ENCODE data around the gene THAP4.

The THAP4 gene, protein sequence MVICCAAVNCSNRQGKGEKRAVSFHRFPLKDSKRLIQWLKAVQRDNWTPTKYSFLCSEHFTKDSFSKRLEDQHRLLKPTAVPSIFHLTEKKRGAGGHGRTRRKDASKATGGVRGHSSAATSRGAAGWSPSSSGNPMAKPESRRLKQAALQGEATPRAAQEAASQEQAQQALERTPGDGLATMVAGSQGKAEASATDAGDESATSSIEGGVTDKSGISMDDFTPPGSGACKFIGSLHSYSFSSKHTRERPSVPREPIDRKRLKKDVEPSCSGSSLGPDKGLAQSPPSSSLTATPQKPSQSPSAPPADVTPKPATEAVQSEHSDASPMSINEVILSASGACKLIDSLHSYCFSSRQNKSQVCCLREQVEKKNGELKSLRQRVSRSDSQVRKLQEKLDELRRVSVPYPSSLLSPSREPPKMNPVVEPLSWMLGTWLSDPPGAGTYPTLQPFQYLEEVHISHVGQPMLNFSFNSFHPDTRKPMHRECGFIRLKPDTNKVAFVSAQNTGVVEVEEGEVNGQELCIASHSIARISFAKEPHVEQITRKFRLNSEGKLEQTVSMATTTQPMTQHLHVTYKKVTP

DNA sequence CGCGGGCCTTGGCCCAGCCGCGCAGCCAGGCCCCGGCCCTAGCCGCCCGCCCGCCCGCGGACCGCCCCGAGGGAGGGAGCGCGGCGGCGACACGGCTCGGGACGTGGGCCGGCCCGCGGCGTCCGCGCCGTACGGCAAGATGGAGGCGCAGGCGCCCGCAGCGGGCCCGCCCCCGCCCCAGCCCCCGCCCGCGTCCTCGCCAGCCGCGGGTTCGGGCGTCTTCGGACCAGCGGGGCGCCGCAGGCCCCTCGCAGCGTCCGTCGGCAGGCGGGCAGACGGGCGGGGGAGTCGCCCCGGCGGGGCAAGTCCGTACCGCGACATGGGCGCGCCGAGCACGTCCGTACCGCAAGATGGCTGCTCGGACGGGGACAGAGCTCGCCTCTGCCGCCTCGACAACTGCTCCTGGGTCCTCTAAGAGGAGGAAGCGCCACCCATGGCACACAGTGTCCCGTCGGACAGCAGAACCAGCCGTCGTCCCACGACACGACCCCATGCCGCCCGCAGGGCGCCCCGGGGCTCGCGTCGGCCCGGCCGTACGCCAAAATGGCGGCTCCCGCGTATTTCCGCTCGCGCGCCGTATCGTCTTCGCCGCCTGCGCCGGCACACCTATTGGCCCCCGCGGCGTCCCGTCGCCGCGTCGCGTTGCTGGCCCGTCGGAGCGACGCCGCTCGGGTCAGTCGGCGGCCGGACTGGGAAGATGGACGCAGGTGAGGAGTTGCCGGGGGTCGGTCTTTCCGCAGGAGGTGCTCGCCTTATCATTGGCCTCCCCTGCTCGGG lies at the start of gene THAP4, which contains the start of gene ATG4B:
Gene THAP4 (minus strand): TSS at position 141 of the 777 bp plus-strand sequence. CDS start 141 bp downstream, outside the sequence.
Gene ATG4B (plus strand): TSS at position 676 of the 777 bp plus-strand sequence. CDS start 22 bp downstream, at position 698.
- peak; percentile 45 for DNase-seq (ENCODE audit: low read depth)

DNA sequence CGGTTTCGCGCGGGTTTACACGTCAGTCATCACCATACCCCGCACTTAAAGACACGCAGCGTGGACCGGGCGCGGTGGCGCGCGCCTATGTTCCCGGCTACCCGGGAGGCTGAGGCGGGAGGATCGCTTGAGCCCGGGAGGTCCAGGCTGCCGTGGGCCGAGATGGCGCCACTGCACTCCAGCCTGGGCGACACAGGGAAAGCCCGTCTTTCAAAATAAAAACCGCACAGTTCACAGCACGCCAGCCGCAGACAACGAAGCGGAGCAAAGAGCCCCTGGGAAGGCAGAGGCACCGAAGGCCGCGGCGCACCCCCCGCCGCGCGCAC lies 49.3 kb upstream of the THAP4 start:
- no peak for DNase-seq (ENCODE audit: low read depth)

DNA sequence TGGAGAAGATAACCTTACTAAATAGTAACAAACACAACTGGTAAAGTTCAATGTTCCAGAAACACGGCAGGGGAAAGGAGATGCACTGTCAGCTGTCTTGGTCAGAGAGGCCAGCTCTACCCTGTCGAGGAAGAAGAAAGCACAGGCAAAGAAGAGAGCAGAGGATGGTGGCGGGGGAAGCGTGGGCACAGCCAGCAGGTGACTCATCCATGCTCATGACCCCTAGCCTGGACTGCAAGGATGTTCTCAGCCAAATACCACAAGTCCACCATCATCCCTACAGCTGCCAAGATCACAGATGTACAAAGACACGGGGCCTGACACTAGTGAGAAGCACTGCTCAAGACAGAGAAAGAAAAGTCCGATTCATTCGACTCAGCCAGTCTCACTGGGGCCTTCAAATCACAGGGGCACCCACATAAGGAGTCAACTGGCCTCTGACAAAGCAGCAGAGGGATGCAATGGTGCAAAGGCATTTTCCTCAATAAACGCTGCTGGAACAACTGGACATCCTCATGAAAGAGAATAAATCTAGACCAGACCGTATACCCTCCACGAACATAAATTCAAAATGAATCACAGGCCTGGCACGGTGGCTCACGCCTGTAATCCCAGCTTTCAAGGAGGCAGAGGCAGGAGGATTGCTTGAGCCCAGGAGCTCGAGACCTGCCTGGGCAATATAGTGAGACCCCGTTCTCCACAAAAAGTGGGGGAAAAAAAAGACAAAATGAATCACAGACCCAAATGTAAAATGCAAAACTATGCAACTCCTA lies 44.1 kb upstream of the THAP4 start:
- peak; percentile 94 for DNase-seq (ENCODE audit: low read depth)

DNA sequence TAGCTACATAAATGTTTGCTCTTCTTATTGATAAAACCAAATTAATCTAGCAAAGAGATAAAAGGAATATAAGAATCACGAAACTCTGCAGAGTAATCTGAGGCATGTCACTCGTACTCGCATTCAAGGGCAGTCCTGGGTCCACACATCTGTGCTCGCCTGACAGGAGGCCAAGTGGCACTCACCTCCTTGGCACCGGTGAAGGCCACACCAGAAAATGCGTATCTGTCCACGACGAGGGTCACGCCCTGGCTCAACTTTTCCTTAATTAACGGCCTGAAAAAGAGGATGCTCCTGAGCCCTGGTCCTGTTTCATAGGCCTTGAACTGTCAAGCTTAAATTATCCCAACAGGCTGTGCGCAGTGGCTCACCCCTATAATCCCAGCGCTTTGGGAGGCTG lies 43.1 kb upstream of the THAP4 start:
- DNase-seq (ENCODE audit: low read depth), result no peak

DNA sequence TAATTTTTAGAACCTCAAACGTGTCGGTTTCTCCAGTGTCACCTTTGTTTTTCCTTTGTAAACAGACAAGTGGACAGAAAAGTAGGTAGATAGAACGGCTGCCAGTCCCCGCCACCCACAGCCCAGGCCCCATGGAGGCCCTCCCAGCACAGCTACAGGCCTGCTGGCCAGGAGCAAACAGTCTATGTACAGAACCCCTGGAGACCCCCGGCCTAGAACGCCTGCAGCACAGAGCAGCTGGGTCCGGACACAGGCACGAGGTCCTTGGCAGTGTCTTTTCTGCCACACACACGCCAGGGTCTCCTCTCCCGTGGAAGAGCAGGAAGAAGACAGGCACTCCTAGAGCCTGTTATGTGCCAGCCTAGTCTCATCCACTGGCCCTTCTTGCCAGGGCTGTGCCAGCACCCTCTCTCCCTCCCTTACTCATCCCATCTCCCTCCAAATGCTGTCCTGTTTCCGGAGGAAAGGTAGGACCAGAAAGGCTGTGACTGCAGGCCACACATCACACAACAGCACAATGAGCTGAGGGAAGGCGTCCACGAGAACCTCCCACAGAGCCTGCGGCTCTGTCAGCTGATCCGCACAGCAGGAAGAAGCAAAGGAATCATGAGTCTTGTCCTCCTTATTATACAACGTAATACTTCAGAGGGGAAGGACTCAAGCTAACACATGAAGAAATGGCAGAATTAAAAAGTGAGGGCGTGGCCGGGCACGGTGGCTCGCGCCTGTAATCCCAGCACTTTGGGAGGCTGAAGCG lies 42.0 kb upstream of the THAP4 start:
- DNase-seq (ENCODE audit: low read depth), result no peak

DNA sequence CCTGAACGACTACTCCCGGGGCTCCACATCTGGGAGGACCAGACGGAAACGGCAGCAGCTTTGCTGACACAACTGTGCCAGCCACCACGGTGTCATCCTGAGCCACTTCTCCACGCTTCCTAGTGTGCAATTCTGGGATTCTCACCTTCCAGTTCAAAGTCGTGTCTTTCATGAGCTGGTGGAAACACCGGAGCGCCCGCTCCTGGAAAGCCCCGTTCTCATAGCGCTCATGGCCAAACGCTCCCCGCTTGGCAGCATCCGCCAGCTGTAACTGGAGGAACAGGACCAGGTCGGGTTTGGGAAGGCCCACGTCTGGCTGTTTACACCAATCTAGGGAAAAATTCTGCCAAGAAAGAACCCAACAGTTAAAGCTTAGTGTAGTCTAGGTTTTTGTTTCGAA lies 41.3 kb upstream of the THAP4 start:
- DNase-seq (ENCODE audit: low read depth), result no peak

DNA sequence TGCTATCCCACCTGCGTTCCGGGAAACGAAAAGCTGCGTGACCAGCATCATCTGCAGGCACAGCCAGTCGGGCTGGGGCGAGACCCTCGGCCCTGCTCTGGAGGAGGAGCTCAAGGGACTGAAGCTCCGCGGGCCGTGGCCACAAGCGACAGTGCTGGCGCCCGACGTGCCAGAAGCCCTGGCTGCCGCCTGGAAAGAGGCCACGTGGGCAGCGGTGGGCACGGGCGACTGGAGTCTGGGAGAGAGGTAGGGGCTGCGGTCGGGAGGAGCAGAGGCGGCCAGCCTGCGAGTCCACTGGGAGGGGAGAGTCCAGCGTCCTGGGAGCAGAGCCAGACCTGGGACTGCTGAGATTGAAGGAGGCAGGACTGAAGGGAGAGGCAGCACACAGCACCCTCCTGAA lies 40.4 kb upstream of the THAP4 start:
- DNase-seq (ENCODE audit: low read depth), result no peak

DNA sequence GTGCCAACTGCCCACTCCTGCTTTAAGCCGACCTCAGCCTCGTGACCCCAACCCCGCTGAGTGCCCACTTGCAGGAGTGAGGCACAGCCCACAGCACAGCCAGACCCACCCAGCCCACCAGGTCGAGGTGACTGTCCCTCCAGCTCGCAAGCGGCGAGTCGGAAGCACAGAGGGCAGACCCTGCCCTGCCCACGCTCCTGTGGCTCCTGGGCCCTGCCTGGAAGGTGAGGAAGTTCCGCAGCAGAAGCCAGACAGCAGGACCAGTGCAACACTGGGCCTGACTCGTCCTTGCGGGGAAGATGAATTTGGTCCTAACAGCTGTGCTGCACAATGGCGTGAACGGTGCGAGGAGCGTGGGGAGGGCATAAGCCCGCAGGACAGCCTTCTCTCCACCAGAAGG lies 39.7 kb upstream of the THAP4 start:
- DNase-seq (ENCODE audit: low read depth), result no peak

DNA sequence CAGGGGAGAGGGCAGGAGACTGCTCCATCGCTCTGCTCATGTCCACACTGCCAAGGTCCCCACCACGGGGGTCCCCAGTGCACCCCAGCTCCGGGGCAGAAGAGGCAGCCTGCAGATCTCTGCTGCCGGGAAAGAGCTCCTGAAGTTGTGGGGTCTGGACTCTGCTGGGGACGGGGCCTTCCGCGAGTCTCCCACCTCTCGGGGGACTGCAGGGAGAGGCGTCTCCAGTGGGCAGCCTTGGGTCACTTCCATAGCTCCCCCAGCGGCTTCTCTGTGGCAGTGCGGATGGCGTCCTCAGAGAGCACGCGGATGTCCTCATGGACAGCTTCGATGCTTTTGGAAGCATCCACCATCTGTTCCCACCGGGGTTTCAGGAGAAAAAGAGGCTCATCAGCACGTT lies 38.9 kb upstream of the THAP4 start:
- DNase-seq (ENCODE audit: low read depth), result no peak

DNA sequence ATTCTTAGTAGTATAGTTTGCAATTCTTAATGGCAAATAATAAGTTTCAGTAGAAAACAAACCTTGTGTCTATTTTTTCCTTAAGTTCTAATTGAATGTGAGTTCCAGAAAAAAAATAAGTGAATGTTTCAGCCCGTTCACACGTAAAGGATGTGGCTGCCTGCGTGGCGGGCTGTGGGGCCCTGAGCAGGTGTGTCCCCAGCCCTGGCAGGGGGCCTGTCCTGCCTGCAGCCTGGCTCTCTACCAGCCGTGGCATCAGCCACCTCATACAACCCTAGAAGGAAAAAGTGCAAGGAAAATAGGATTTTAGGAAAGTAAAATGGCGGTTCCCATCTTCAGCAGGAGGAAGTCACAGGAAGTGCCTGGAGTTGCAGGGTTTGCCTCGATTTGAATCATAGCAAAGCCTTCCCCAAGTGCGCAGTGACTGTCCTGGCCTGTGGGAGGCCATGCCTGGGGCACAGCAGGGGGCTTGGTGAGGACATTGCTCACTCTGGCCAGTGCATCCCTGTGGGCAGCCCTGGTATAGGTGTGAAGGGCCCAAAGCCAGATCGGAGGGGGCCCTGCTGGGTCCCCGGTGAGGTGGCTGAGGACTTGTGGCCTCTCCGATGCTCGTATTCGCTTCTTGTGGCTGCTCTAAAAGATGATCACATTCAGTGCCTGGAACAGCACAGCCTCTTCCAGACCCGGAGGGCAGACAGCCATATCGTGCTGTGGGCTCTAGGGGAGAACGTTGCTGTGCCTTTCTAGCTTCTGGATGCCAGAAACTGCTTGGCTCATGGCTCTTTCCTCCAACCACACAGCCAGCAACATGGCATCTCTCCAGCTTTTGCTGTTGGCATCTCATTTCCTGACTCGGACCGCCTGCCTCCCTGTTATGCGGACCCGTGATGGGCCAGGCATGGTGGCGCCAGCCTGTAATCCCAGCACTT lies 37.1 kb upstream of the THAP4 start:
- no peak for DNase-seq (ENCODE audit: low read depth)

DNA sequence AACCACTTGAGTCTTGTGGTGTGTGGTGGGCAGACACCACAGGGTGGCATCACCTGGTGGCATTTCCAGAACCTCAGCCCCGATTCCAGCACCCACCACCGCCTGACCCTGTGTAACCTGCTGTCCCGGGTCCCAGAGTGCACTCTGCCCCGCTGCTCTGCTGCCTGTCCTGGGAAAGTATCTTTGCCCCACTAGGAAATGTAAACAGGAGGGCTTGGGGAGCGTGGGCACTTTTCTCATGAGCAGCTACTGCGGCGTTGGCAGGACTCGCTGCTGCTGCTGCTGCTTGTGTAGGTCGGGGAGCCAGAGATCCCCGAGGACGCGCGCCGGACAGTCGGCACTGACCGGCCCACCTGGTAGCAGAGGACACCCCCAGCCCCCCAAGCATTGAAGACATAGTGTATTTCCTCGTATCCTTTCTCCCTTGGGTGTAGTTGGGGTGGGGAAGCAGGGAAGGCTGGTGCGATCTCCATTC lies 36.3 kb upstream of the THAP4 start:
- no peak for DNase-seq (ENCODE audit: low read depth)

DNA sequence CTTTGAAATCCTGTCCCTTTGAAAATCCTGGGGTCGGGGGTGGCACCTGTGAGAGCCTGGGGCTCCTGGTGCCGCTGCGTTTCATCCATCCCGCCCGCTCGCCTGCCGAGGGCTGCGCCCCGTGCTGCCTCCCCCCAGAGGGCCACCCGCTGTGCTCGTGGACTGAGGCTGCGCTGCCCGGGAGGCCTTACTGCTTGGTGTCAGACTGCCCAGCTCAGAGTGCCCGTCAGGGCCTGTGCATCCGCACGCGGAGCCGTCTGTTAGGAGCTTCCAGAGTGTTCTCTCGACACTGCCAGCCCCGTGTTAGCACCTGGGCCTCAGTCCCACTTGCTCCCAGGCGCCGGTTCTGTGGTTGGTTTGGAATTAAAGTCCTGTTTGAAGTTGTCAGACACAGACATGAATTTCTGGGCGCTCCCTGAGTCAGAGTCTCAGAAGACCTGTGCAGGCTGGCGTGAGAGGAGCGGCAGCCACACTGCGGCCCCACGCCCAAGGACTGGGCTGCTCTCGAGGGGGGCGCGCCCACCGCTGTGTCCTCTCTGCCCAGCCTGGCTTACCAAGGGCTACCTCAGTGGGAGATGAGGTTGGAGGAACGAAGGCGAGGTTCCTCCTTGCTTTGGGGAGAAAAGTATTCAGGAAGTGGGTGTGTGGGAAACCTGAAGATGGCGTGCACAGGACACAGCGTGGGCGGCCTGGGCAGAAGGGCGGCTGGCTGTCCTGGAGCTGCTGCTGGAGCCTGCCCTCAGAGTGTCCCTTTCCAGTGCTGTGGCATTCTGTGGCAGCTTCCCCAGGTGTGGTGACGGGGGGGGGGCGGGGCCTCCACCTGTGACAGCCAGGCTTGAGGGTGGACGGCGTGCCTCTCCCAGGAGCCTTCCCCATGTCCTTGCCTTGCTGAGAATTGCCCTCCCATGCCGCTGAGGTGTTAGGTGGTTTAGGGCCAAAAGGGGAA lies 35.6 kb upstream of the THAP4 start:
- DNase-seq (ENCODE audit: low read depth), result no peak

DNA sequence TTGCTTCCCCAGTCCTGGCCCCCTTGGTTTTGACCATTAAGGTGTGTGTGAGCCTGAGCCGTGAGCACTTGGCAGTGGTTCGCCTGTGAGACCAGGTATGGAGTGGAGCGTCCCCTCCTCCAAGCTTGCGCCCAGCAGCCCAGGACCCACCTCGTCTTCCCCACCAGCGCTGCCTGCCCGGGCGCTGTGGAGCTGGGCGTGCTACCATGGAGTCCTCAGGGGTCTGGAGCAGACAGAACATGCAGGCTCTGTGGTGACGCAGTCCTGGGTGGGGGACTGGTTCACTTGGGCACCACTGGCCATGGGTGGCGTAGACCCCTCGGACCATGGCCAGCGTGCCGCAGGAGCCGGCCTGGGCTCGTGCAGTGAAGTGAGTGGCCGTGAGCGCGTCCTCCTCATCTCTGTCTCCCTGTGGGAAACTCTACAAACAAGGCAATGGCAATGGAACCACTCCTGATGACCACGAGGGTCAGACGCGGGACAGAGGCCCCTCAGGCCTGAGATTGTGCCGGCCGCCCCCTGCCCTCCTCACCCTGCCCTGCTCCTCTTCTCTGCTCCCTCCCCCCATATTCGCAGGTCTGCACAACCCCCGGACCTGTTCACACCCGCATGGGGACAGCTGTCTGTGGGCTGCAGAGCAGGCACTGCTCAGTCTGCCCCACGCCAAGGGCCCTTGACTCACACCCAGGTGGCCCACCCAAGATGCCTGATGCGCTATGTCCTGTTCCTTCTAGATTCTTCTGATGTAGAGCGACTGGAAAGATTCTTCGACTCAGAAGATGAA lies 34.7 kb upstream of the THAP4 start:
- DNase-seq (ENCODE audit: low read depth), result no peak

DNA sequence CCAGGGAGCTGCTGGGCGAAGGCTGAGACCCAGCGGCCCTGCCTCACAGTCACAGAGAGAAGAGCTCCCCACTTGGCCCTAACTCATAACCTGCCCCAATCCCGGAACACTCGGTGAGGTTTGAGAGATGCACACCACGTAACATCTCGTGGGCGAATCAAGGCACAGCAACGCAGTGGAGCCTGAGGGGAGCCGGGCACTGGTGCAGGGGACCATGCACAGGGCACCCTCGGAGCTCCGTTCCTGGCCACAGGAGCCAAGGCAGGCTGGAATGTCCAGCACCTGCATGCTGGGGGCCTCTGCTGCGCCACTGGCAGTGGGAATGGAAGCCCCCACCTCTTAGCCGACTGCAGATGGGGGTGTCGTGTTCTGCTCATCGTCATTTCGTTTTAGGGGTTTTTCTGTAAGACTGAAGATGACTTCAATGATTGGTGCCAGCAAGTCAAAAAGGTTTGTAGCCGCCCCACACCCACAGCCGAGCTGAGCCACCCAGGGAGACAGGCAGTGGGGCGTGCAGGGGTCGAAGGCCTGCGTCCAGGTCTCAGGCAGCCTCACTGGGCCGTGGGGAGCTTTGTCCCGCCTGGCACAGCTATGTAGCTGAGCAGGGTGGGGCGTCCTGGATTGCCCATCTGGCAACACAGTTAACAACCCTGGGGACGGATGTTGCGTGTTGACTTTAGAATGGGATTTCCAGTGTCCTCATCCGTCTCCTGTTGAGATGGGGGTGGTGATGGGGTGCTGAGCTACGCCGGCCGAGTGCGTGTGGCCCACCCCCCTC lies 33.6 kb upstream of the THAP4 start:
- no peak for DNase-seq (ENCODE audit: low read depth)

DNA sequence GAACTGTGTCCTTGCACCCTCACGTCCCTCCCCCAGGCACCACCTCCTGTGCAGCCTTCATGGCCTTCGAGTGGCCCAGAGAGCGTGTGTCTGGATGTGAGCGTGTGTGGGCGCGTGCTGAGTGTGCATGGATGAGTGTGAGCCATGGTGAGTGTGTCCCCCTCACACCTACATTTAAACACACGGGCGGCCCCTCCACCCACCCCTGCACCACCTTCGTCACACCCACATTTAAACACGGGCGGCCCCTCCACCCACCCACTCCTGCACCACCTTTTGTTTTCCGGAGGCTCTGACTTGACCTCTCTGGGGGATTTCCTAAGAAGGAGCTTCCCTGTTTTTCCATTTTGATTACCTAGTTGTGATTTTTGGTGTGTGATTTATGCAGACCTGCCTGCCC lies 31.9 kb upstream of the THAP4 start:
- DNase-seq (ENCODE audit: low read depth), result no peak

DNA sequence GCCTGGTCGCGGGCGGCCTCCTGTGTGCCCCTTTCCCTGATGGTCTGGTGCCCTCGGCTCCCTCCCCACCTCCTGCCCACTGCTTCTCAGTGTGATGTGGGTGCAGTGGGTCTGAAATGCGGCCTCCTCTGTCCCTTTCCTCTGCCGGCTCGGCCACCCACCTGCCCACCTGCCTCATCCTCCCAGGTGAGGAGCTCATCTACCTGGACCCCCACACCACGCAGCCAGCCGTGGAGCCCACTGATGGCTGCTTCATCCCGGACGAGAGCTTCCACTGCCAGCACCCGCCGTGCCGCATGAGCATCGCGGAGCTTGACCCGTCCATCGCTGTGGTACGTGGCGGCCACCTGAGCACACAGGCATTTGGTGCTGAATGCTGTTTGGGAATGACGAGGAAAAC lies 31.4 kb upstream of the THAP4 start:
- DNase-seq (ENCODE audit: low read depth), result no peak

DNA sequence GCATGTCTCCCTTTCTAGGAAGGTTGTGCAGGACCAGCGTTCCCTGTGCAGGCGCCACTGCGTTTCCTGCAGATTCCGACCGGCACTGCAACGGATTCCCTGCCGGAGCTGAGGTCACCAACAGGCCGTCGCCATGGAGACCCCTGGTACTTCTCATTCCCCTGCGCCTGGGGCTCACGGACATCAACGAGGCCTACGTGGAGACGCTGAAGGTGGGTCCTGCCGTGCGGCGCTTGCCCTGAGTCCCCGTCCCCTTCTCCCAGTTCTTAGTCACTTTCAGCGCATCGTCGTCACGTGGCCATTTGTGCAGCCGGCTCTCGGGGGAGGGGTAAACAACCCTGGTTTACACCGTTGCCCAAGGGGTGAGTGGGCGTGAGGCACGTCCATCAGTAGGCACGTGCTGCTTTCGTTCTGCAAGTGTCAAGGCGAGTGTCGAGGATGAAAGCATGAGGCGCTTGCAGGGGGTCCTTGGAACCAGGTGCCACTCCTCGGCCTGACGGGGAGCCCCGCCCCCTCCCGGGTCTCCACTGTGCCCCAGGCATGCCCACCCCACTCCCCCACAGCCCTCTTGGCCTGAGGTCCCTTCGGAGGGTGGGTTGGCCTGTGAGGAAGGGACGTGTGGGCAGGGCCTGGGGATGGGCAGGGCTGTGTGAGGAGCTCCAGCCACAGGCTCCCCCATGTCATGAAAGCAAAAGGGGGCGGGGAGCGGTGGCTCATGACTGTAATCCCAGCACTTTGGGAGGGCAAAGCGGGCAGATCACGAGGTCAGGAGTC lies 29.9 kb upstream of the THAP4 start:
- no peak for DNase-seq (ENCODE audit: low read depth)
